ENCODE data around the gene EFNA2.

Gene EFNA2

GRCh38 chr19:1284293-1284978, 1.2 kb upstream of the EFNA2 start:
- no peak for ATAC-seq
- DNase-seq, result no peak

GRCh38 chr19:1284979-1285736, 515 bp upstream of the EFNA2 start:
- ATAC-seq (no peak), DNase-seq (no peak)

- ATAC-seq, result no peak
Measured at GRCh38 chr19:1286487-1287353, 1.0 kb downstream of the EFNA2 start.

GRCh38 chr19:1287354-1288225, 1.9 kb downstream of the EFNA2 start:
- ATAC-seq (no peak), DNase-seq (no peak)

More at GRCh38 chr19:1286487-1287353, 1.0 kb downstream of the EFNA2 start:
- no peak for DNase-seq

- ATAC-seq (no peak), DNase-seq (no peak)
Measured at GRCh38 chr19:1288226-1288612, 2.5 kb downstream of the EFNA2 start.

- DNase-seq (no peak), ATAC-seq (peak; percentile 12)
Measured at GRCh38 chr19:1288833-1289685, 3.4 kb downstream of the EFNA2 start.

- DNase-seq, result no peak
- no peak for ATAC-seq
Measured at GRCh38 chr19:1289686-1290025, 4.0 kb downstream of the EFNA2 start.

GRCh38 chr19:1290196-1290702, 4.6 kb downstream of the EFNA2 start:
- DNase-seq, result no peak
- no peak for ATAC-seq

GRCh38 chr19:1290703-1291651, 5.3 kb downstream of the EFNA2 start:
- DNase-seq, result no peak
- ATAC-seq, result no peak

- DNase-seq (no peak), ATAC-seq (no peak)
Measured at GRCh38 chr19:1291761-1292418, 6.2 kb downstream of the EFNA2 start.

- no peak for DNase-seq
- ATAC-seq, result no peak
Measured at GRCh38 chr19:1292419-1293151, 6.9 kb downstream of the EFNA2 start.

- DNase-seq (no peak), ATAC-seq (no peak)
Measured at GRCh38 chr19:1293782-1294604, 8.3 kb downstream of the EFNA2 start.

GRCh38 chr19:1294688-1295087, 9.0 kb downstream of the EFNA2 start:
- DNase-seq (no peak), ATAC-seq (no peak)

GRCh38 chr19:1295169-1296012, 9.7 kb downstream of the EFNA2 start:
- ATAC-seq, result no peak
- peak; percentile 71 for DNase-seq

GRCh38 chr19:1296078-1296477, 10.4 kb downstream of the EFNA2 start:
- DNase-seq, result no peak
- no peak for ATAC-seq

GRCh38 chr19:1296575-1297271, 11.1 kb downstream of the EFNA2 start:
- no peak for ATAC-seq
- DNase-seq, result no peak

Measured in stimulated activated naive CD8-positive, alpha-beta T cell treated with anti-CD3 and anti-CD28 coated beads, Interleukin-15, Interleukin-2, amounts not matched to agents 100 U/mL and 50 U/mL, for 24 hours (primary cell).